Lung microvascular endothelial cell (primary cell): ENCODE results near the gene COL3A1. TPM values are rescaled to one million over a fixed set of nuclear protein-coding genes. Genes with fewer than 3 reads are reported as not detected.

ENCODE experiments used
- total RNA-seq: library from RNA; depleted of rRNA; stranded (reverse); fragments of >200 nt; gene quantifications from 2 replicates; pipeline ENCODE4 v1.2.1, GENCODE V29; 2014

COL3A1 gene
- total RNA-seq, 1 donor from 2014 or later, result 6.2 TPM

Other genes starting within 250 kb of the COL3A1 start
- 34.9 and 36.5 TPM in 2 replicates for gene COL5A2, start 205.4 kb downstream of the COL3A1 start, total RNA-seq